Adrenal gland (tissue), 12 donors: ENCODE results near the gene PLPP1. TPM values are rescaled to one million over a fixed set of nuclear protein-coding genes. Genes with fewer than 3 reads are reported as not detected.
A peak's percentile ranks its signal among the peaks of the same experiment; 100 is the strongest.

Source experiments
- DNase-seq, 7 donors: peaks; one replicate each; pipeline ENCODE4 v3.0.0-alpha.2; 2019 to 2020
- H3K27ac ChIP-seq, 5 donors: fragments of 200-600 bp; sonication (generic) in 4 of 5; 1 replicate in 3 of 5; 2 replicates in 2 of 5; pipeline versions ENCODE4 v1.5.1 to v1.8.0; 2016 to 2020; ENCODE audit warnings: mild to moderate bottlenecking in 1 of 5
- H3K27me3 ChIP-seq: fragments of 200-600 bp; 2 replicates; pipeline ENCODE4 v1.8.0; 2021
- H3K36me3 ChIP-seq, 2 donors: fragments of 200-600 bp; replicated peaks in 1 of 2; 1 replicate in 1 of 2; 2 replicates in 1 of 2; pipeline versions ENCODE4 v1.5.1 to v1.8.0; 2018 to 2022
- H3K4me1 ChIP-seq, 2 donors: fragments of 200-600 bp; replicated peaks in 1 of 2; 1 replicate in 1 of 2; 2 replicates in 1 of 2; pipeline versions ENCODE4 v1.5.1 to v1.8.0; 2018 to 2021
- H3K4me3 ChIP-seq, 4 donors: fragments of 200-600 bp; sonication (generic) in 3 of 4; one replicate each; pipeline ENCODE4 v1.5.1; 2016 to 2018
- H3K9me3 ChIP-seq, 3 donors: fragments of 200-600 bp; sonication (generic) in 1 of 3; replicated peaks in 1 of 3; 1 replicate in 2 of 3; 2 replicates in 1 of 3; pipeline versions ENCODE4 v1.5.1 to v1.8.0; 2016 to 2021
- POLR2A ChIP-seq, 2 donors: fragments of 450-650 bp; IDR thresholded peaks; one replicate each; pipeline ENCODE4 v1.6.1; 2017; ENCODE audit warnings: antibody characterized with exemption in 2 of 2, mild to moderate bottlenecking in 2 of 2, moderate library complexity in 1 of 2
- WGBS, 4 donors: extraction: QIAGEN DNeasy Blood & Tissue Kit in 2 of 4; methylation state at CpG; one replicate each; pipeline versions ENCODE4 v1.1.5 to v1.1.7; 2013 to 2017; 5-methylcytosine and 5-hydroxymethylcytosine counted together
- intact Hi-C, 2 donors: fragments of 100-400 bp; cut with DNase I; formaldehyde crosslinking; loops; one replicate each; pipeline versions ENCODE4 v1.14.1 to v1.15.0; 2022 to 2023
- polyA plus RNA-seq, 3 donors: library from polyadenylated mRNA; stranded (reverse); fragments of 200-250 nt in 2 of 3; fragments of 350-450 nt in 1 of 3; fragmentation: Illumina TruSeq in 1 of 3; extraction: RNeasy Lipid Tissue Mini Kit (QIAGEN cat#74804) in 1 of 3; gene quantifications; one replicate each; pipeline ENCODE4 v1.2.3, GENCODE V29; 2013 to 2014
- total RNA-seq, 9 donors: library from RNA; depleted of rRNA in 4 of 9; stranded (reverse); fragments of >200 nt in 4 of 9; fragments of 120-200 nt in 1 of 9; fragmentation: NEBNext Ultra II Directional in 1 of 9; extraction: Animal tissue kit (Norgen Biotek cat#: 25700) in 1 of 9; gene quantifications; one replicate each; pipeline versions ENCODE4 v1.1.0 to v1.2.4, GENCODE V29; 2013 to 2023
- TF ChIP-seq, protein P1 (sequence below), 6 experiments: fragments of 450-650 bp in 4 of 6; fragments of 200-600 bp in 2 of 6; sonication (generic) in 1 of 6; IDR thresholded peaks; 1 replicate in 5 of 6; 2 replicates in 1 of 6; pipeline versions ENCODE4 v1.5.1 to v1.8.0; 2016 to 2021; ENCODE audit warnings: antibody characterized with exemption in 6 of 6, mild to moderate bottlenecking in 2 of 6, moderate library complexity in 1 of 6
- donor health status: healthy with polysubstance abuse.
- donor health status: Bipolar disorder and iron deficiency.
- donor health status: DM: yes; HTN: yes; CAD: no.
- donor health status: DM: no; HTN: no; CAD: no.
- donor health status: DM: no; HTN: no; CAD: no.
- donor health status: DM: yes; HTN: yes; CAD: no.

Gene PLPP1
- total and polyA plus RNA-seq, 12 donors, result 55.2 to 716 (median 124) TPM

DNA sequence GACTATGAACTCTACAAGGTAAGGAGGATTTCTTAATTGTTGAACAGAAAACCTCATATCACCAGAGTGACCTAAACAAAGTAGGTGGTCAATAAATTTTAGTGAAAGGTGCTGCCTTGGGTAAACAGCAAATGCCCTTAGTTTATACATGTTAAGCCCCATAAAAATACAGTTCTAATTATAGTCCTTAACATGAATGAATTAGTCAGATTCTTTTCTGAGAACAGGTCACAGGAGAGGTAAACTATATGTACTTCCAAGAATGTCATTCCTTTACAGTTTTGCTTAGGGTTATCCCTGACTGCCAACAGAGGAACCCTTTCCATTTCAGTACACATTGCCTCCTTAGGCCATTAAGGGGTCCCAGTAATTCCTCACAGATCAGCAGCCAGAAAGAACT, 64.9 kb downstream of the PLPP1 start:
- Histone ChIP-seq H3K27me3 (no peaks in the 10 kb centered on the region), H3K4me1 (peaks cover 0 to 4% of the 10 kb centered on the region in 2 donors)

DNA sequence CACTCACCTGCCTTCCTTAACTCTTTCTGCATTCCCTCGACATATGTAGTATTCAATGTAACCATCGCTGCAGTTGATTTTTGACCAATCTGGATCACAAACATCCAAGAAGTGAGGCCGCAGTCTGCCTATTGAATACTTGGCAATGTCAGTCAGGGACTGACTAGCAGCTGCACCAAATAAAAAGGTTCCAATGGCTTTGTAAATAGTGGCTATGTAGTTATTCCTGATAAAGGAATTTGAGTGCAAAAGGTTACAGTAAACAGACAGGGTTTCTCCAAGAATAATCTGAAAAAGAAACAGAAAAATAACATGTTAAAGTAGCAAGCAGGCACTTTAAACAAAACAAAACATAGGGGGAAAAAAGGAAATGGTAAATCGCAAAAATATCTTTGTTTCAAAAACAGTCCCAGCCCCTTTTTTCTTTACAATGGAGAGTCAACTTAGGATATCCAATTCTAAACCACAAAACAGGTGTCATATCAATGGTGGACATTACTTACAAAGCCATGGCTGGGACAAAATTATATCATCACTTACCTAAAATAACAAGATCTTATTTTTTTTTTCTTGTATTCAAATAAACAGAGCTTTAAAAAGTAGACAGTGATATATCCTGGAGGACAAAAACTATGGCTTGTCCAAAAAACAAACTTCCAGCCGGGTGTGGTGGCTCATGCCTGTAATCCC, 66.8 kb downstream of the PLPP1 start:
- Histone ChIP-seq H3K4me1 (peaks cover 0 to 4% of the 10 kb centered on the region in 2 donors), H3K27ac (peak overlapping the region in 1 of 5 donors; percentile 17), H3K27me3 (no peaks in the 10 kb centered on the region), H3K4me3 (no peak overlapping the region), H3K9me3 (no peaks in the 10 kb centered on the region), H3K36me3 (peaks cover 0 to 5% of the 10 kb centered on the region in 2 donors)
- 71 to 78% (median 75%) methylated on average over 5 of the region's 5 CpGs for WGBS, 4 donors
- intact Hi-C loops, result no loop called here
- no peak for DNase-seq
- TF ChIP-seq POLR2A (IDR thresholded peaks at IDR 0.05), result no peak
- TF ChIP-seq, protein P1, sequence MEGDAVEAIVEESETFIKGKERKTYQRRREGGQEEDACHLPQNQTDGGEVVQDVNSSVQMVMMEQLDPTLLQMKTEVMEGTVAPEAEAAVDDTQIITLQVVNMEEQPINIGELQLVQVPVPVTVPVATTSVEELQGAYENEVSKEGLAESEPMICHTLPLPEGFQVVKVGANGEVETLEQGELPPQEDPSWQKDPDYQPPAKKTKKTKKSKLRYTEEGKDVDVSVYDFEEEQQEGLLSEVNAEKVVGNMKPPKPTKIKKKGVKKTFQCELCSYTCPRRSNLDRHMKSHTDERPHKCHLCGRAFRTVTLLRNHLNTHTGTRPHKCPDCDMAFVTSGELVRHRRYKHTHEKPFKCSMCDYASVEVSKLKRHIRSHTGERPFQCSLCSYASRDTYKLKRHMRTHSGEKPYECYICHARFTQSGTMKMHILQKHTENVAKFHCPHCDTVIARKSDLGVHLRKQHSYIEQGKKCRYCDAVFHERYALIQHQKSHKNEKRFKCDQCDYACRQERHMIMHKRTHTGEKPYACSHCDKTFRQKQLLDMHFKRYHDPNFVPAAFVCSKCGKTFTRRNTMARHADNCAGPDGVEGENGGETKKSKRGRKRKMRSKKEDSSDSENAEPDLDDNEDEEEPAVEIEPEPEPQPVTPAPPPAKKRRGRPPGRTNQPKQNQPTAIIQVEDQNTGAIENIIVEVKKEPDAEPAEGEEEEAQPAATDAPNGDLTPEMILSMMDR (IDR thresholded peaks at IDR 0.05), result no peak

More for the DNA sequence above, 64.9 kb downstream of the PLPP1 start:
- Histone ChIP-seq H3K9me3 (no peaks in the 10 kb centered on the region), H3K4me3 (no peak overlapping the region), H3K36me3 (peaks cover 0 to 5% of the 10 kb centered on the region in 2 donors), H3K27ac (no peak overlapping the region)
- no peak for DNase-seq
- intact Hi-C loops, result no loop called here
- TF ChIP-seq, protein P1 (IDR thresholded peaks at IDR 0.05), result no peak
- TF ChIP-seq POLR2A (IDR thresholded peaks at IDR 0.05), result no peak

DNA sequence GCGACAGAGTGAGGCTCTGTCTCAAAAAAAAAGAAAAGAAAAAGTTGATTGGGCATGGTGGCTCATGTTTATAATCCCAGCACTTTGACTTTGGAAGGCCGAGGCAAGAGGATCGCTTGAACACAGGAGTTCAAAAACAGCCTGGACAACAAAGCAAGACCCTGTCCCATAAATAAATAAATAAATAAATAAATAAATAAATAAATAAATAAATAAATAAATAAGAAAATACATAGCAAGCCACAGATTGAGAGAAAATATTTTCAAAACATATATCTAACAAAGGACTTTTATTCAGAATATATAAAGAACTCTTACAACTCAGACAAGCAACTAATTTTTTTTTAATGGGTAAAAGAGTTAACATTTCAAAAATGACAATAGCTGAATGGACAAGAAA, 71.2 kb downstream of the PLPP1 start:
- Histone ChIP-seq H3K4me1 (peaks cover 0 to 14% of the 10 kb centered on the region in 2 donors), H3K27me3 (no peaks in the 10 kb centered on the region), H3K4me3 (no peak overlapping the region), H3K36me3 (no peaks in the 10 kb centered on the region), H3K27ac (no peak overlapping the region), H3K9me3 (no peaks in the 10 kb centered on the region)
- DNase-seq, result no peak
- 93 to 99% (median 94%) methylated on average over 3 of the region's 3 CpGs for WGBS, 4 donors
- intact Hi-C loops, result no loop called here
- TF ChIP-seq, protein P1 (IDR thresholded peaks at IDR 0.05), result no peak
- no peak for TF ChIP-seq POLR2A (IDR thresholded peaks at IDR 0.05)

DNA sequence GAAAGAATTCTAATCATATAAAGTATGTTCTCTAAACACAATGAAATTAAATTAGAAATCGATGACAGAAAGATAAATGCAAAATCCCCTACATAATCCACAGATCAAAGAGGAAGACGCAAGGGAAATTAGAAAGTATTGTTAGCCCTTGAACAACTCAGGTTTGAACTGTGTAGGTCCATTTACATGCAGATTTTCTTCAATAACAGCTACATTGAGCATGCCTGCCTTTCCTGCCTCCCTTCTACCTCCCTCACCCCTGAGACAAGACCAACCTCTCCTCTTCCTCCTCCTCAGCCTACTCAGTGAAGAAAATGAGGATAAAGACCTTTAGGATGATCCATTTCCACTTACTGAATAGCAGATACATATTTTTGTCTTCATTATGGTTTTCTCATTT, 75.2 kb downstream of the PLPP1 start:
- Histone ChIP-seq H3K36me3 (no peaks in the 10 kb centered on the region), H3K27me3 (no peaks in the 10 kb centered on the region), H3K4me3 (no peak overlapping the region), H3K27ac (no peak overlapping the region), H3K9me3 (no peaks in the 10 kb centered on the region), H3K4me1 (peaks cover 0 to 10% of the 10 kb centered on the region in 2 donors)
- DNase-seq, result no peak
- TF ChIP-seq, protein P1 (IDR thresholded peaks at IDR 0.05), result no peak
- no peak for TF ChIP-seq POLR2A (IDR thresholded peaks at IDR 0.05)
- WGBS, 4 donors, result 84 to 100% (median 94%) methylated on average over 2 of the region's 2 CpGs
- intact Hi-C loops, result no loop called here
